Liver (tissue), 9 donors: ENCODE data around the gene TSPAN33. TPM values are rescaled to one million over a fixed set of nuclear protein-coding genes. Genes with fewer than 3 reads are reported as not detected.
A peak's percentile ranks its signal among the peaks of the same experiment; 100 is the strongest.

Experiments used
- DNase-seq: peaks from one replicate; pipeline ENCODE4 v3.0.0-alpha.2; 2017; ENCODE audit warnings: low spot score
- H3K27ac ChIP-seq, 2 donors: one replicate each; pipeline ENCODE4 v1.7.0; 2013; ENCODE audit warnings: inconsistent platforms in 2 of 2, low read length in 2 of 2, control low read depth in 1 of 2, low read depth in 1 of 2, mild to moderate bottlenecking in 1 of 2
- H3K27me3 ChIP-seq, 4 donors: one replicate each; pipeline versions ENCODE4 v1.6.1 to v1.7.0; 2013; ENCODE audit warnings: low read length in 3 of 4, inconsistent platforms in 1 of 4, mild to moderate bottlenecking in 1 of 4, moderate library complexity in 1 of 4; ENCODE audit not compliant: control insufficient read depth in 4 of 4, insufficient read depth in 4 of 4
- H3K36me3 ChIP-seq, 4 donors: one replicate each; pipeline versions ENCODE4 v1.6.1 to v1.7.0; 2013; ENCODE audit warnings: low read length in 3 of 4, mild to moderate bottlenecking in 3 of 4, low read depth in 1 of 4, moderate library complexity in 1 of 4; ENCODE audit not compliant: control insufficient read depth in 4 of 4, insufficient read depth in 3 of 4
- H3K4me1 ChIP-seq, 4 donors: one replicate each; pipeline versions ENCODE4 v1.6.1 to v1.7.0; 2013; ENCODE audit warnings: low read length in 3 of 4, mild to moderate bottlenecking in 3 of 4, moderate library complexity in 1 of 4; ENCODE audit not compliant: control insufficient read depth in 4 of 4, insufficient read depth in 4 of 4
- H3K4me3 ChIP-seq, 3 donors: one replicate each; pipeline versions ENCODE4 v1.6.1 to v1.7.0; 2013; ENCODE audit warnings: low read length in 3 of 3, control low read depth in 1 of 3, low read depth in 1 of 3, mild to moderate bottlenecking in 1 of 3
- H3K9ac ChIP-seq, 2 donors: one replicate each; pipeline ENCODE4 v1.7.0; 2013; ENCODE audit warnings: low read length in 2 of 2, mild to moderate bottlenecking in 2 of 2, moderate library complexity in 2 of 2, control low read depth in 1 of 2, low read depth in 1 of 2
- H3K9me3 ChIP-seq, 4 donors: one replicate each; pipeline versions ENCODE4 v1.6.1 to v1.7.0; 2013; ENCODE audit warnings: low read length in 3 of 4; ENCODE audit not compliant: control insufficient read depth in 4 of 4
- ATF3 ChIP-seq: IDR thresholded peaks from 2 replicates; pipeline ENCODE4 v1.6.1; 2016; ENCODE audit warnings: antibody characterized with exemption
- CTCF ChIP-seq: fragments of 150-350 bp; IDR thresholded peaks from 2 replicates; pipeline ENCODE4 v1.5.1; 2017; ENCODE audit warnings: improper control_type of control experiment, low read depth, low read length; ENCODE audit not compliant: missing input control
- EGR1 ChIP-seq, 2 donors: IDR thresholded peaks; 2 replicates each; pipeline ENCODE4 v1.6.1; 2016 to 2018; ENCODE audit warnings: antibody characterized with exemption in 2 of 2, low read depth in 2 of 2
- FOXA1 ChIP-seq: IDR thresholded peaks from 2 replicates; pipeline ENCODE4 v1.6.1; 2016; ENCODE audit warnings: antibody characterized with exemption
- FOXA2 ChIP-seq: IDR thresholded peaks from 2 replicates; pipeline ENCODE4 v1.6.1; 2016; ENCODE audit warnings: antibody characterized with exemption
- GABPA ChIP-seq, 2 donors: IDR thresholded peaks in 1 of 2; conservative IDR thresholded peaks in 1 of 2; 2 replicates each; pipeline ENCODE4 v1.6.1; 2016; ENCODE audit warnings: antibody characterized with exemption in 2 of 2, mild to moderate bottlenecking in 1 of 2, moderate library complexity in 1 of 2
- HNF4A ChIP-seq, 2 donors: conservative IDR thresholded peaks; 2 replicates each; pipeline ENCODE4 v1.6.1; 2016; ENCODE audit warnings: antibody characterized with exemption in 2 of 2, mild to moderate bottlenecking in 2 of 2
- JUND ChIP-seq, 2 donors: IDR thresholded peaks; 2 replicates each; pipeline ENCODE4 v1.6.1; 2016; ENCODE audit warnings: antibody characterized with exemption in 2 of 2
- NR2F2 ChIP-seq: IDR thresholded peaks from 2 replicates; pipeline ENCODE4 v1.6.1; 2016; ENCODE audit warnings: antibody characterized with exemption
- RAD21 ChIP-seq, 2 donors: IDR thresholded peaks; 2 replicates each; pipeline ENCODE4 v1.6.1; 2016; ENCODE audit warnings: antibody characterized with exemption in 2 of 2, mild to moderate bottlenecking in 2 of 2
- REST ChIP-seq: IDR thresholded peaks from 2 replicates; pipeline ENCODE4 v1.6.1; 2016; ENCODE audit warnings: antibody characterized with exemption, mild to moderate bottlenecking
- RXRA ChIP-seq, 2 donors: IDR thresholded peaks; 2 replicates each; pipeline ENCODE4 v1.6.1; 2017 to 2018; ENCODE audit warnings: antibody characterized with exemption in 2 of 2, mild to moderate bottlenecking in 1 of 2
- SP1 ChIP-seq: IDR thresholded peaks from 2 replicates; pipeline ENCODE4 v1.6.1; 2018; ENCODE audit warnings: antibody characterized with exemption, mild to moderate bottlenecking
- TAF1 ChIP-seq: conservative IDR thresholded peaks from 2 replicates; pipeline ENCODE4 v1.6.1; 2016; ENCODE audit warnings: antibody characterized with exemption, mild to moderate bottlenecking
- YY1 ChIP-seq: IDR thresholded peaks from 2 replicates; pipeline ENCODE4 v1.6.1; 2016; ENCODE audit warnings: antibody characterized with exemption, mild to moderate bottlenecking
- WGBS: extraction: QIAGEN DNeasy Blood & Tissue Kit; methylation state at CpG from one replicate; pipeline ENCODE4 v1.1.7; 2013; 5-methylcytosine and 5-hydroxymethylcytosine counted together
- polyA plus RNA-seq, 2 donors: library from polyadenylated mRNA; stranded (reverse) in 1 of 2; unstranded in 1 of 2; fragments of 200-250 nt in 1 of 2; fragments of >200 nt in 1 of 2; fragmentation: Nextera tagmentation in 1 of 2; extraction: Ambion mirVana in 1 of 2; gene quantifications; one replicate each; pipeline versions ENCODE4 v1.2.1 to v1.2.3, GENCODE V29; 2013 to 2015
- total RNA-seq, 2 donors: library from RNA; depleted of rRNA; stranded (reverse); fragments of >200 nt; gene quantifications; one replicate each; pipeline ENCODE4 v1.2.3, GENCODE V29; 2014
- TF ChIP-seq, protein P1 (sequence below): IDR thresholded peaks from 2 replicates; pipeline ENCODE4 v1.6.1; 2016; ENCODE audit warnings: antibody characterized with exemption
- TF ChIP-seq, protein P2 (sequence below): IDR thresholded peaks from 2 replicates; pipeline ENCODE4 v1.6.1; 2016; ENCODE audit warnings: antibody characterized with exemption
- donor health status: healthy.
- donor health status: healthy.
- donor health status: healthy.
- donor health status: healthy.
- donor health status: healthy.

The TSPAN33 gene
- total and polyA plus RNA-seq, 4 donors: 13.4 to 29.3 (median 20.4) TPM

GRCh38 chr7:129100827-129101166 lies 43.7 kb upstream of the TSPAN33 start (continued):
- TF ChIP-seq CTCF (no peak), FOXA1 (no peak), SP1 (peak; percentile 18), ATF3 (no peak), YY1 (peak; percentile 76), HNF4A (conservative IDR thresholded peaks at IDR 0.05) (no peak), GABPA (IDR thresholded peaks at IDR 0.05 in 1 of 2, conservative IDR thresholded peaks at IDR 0.05 in 1 of 2) (no peak), JUND (IDR thresholded peaks at IDR 0.05) (peak in 1 of 2 donors; percentile 1), RAD21 (IDR thresholded peaks at IDR 0.05) (no peak), RXRA (IDR thresholded peaks at IDR 0.05) (no peak)

- no peaks in the 10 kb centered on the region for H3K36me3 ChIP-seq
- H3K4me3 ChIP-seq: no peak overlapping the region
- H3K27ac ChIP-seq: peak overlapping the region; percentile 72 to 88
- no peak overlapping the region for H3K9ac ChIP-seq
- H3K4me1 ChIP-seq: peaks cover 14 to 44% (median 37%) of the 10 kb centered on the region in 4 donors
- TF ChIP-seq RXRA (IDR thresholded peaks at IDR 0.05) (no peak), RAD21 (IDR thresholded peaks at IDR 0.05) (no peak), ATF3 (no peak), JUND (IDR thresholded peaks at IDR 0.05) (no peak), FOXA1 (no peak)
- WGBS: 95% methylated on average over 6 of the region's 6 CpGs
- no peaks in the 10 kb centered on the region for H3K9me3 ChIP-seq
- H3K27me3 ChIP-seq: no peaks in the 10 kb centered on the region
- DNase-seq: no peak
Measured at GRCh38 chr7:129101746-129102145, 42.8 kb upstream of the TSPAN33 start.

DNA sequence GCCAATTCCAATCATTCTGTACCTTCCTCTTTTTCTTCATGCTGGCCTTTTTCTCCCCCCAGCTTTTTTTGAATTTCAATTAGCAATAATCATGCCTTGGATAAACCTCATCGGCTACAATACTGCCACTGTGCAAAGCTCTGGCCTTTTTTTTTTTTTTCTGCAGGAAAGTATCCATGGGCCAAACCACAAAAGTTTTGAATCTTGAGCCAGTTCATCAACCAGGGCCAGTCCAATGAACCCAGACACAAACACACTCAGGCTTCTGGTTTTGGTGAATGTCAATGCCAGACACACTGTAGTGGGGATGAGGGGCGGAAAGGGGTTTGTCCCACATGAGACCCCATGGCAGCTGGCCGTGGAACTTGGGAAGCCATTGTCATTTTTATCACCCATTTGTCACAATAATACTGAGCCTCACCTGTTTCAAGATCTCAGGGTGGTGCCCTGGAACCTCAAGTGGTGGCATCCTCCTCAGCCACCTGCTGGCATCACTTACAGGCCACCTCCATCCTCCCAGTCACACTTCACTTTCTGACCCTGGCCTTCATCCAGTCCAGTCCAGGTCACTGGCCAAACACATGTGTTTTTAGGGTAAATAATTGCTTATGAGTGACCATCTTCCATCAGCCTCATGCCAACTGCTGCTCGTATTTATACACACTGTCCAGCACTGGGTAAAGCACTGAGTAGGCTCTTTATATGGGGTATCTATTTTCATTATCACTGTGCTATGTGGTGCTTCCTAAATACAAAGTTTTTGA lies 40.8 kb upstream of the TSPAN33 start:
- H3K9ac ChIP-seq: no peak overlapping the region
- no peak overlapping the region for H3K4me3 ChIP-seq
- peaks cover 14 to 44% (median 37%) of the 10 kb centered on the region in 4 donors for H3K4me1 ChIP-seq
- H3K27ac ChIP-seq: peak overlapping the region; percentile 36 to 88
- H3K36me3 ChIP-seq: no peaks in the 10 kb centered on the region
- DNase-seq: no peak
- no peaks in the 10 kb centered on the region for H3K9me3 ChIP-seq
- TF ChIP-seq RXRA (IDR thresholded peaks at IDR 0.05) (peak; percentile 47 to 80), FOXA2 (peak; percentile 12), REST (no peak), YY1 (peak; percentile 43), ATF3 (no peak), EGR1 (IDR thresholded peaks at IDR 0.05; ENCODE audit: low read depth in 2 of 2) (no peak), TAF1 (no peak), RAD21 (IDR thresholded peaks at IDR 0.05) (no peak), HNF4A (conservative IDR thresholded peaks at IDR 0.05) (peak; percentile 55 to 71), NR2F2 (no peak), SP1 (no peak), GABPA (IDR thresholded peaks at IDR 0.05 in 1 of 2, conservative IDR thresholded peaks at IDR 0.05 in 1 of 2) (no peak)
- TF ChIP-seq, protein P1, sequence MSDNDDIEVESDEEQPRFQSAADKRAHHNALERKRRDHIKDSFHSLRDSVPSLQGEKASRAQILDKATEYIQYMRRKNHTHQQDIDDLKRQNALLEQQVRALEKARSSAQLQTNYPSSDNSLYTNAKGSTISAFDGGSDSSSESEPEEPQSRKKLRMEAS: peak; percentile 49
- TF ChIP-seq, protein P2, sequence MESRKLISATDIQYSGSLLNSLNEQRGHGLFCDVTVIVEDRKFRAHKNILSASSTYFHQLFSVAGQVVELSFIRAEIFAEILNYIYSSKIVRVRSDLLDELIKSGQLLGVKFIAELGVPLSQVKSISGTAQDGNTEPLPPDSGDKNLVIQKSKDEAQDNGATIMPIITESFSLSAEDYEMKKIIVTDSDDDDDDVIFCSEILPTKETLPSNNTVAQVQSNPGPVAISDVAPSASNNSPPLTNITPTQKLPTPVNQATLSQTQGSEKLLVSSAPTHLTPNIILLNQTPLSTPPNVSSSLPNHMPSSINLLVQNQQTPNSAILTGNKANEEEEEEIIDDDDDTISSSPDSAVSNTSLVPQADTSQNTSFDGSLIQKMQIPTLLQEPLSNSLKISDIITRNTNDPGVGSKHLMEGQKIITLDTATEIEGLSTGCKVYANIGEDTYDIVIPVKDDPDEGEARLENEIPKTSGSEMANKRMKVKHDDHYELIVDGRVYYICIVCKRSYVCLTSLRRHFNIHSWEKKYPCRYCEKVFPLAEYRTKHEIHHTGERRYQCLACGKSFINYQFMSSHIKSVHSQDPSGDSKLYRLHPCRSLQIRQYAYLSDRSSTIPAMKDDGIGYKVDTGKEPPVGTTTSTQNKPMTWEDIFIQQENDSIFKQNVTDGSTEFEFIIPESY: no peak
- H3K27me3 ChIP-seq: no peaks in the 10 kb centered on the region
- 70% methylated on average over 4 of the region's 4 CpGs for WGBS
